ENCODE data around the gene RAB11FIP4. TPM values are rescaled to one million over a fixed set of nuclear protein-coding genes. Genes with fewer than 3 reads are reported as not detected.

The RAB11FIP4 gene
- total and polyA plus RNA-seq, 2 of the 13 experiments (the other 11 are each of a cell fraction or from before 2014, with no cell fraction given): 28.0 to 89.3 TPM

DNA sequence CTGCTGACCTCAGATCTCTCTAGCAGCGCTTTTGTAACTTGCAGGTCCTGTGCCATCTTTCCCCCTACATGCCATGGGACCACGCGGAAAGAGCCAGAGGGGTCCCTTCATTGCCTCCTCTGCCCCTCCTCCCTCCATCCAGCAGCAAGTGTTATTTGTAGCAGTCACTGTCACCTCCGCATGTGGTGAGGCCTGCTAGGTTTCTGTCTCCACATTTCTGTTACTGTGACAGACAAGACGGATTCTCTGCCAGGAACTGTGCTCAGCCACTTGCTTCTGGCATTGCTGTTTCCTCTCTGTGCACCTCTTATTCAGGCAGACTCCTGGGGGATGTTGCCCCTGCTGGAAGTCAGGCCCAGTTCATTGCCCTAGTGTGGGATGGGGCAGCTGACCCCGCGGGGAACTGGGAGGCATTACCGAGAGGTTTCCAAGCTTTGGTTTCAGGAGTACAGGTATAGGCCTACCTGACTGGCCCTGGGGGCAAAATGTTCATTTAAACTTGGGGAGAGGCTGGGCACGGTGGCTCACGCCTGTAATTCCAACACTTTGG lies 61.2 kb downstream of the RAB11FIP4 start:
- ChIA-PET POLR2A (interaction anchor here (1.0 kb wide), 1 partner anchor 9 kb away, joined by 3 read pairs; no protein-coding TSS in a partner anchor), CTCF (ENCODE audit: low intra/inter-chr PET ratio, low total read pairs) (no interaction called here)
- no peak for DNase-seq (ENCODE audit: low spot score)
- Histone ChIP-seq H3K4me3 (replicated peaks in 1 of 3; ENCODE audit: insufficient read depth in 1 of 3, low read depth in 2 of 3, low read length in 3 of 3) (no peak overlapping the region), H3K9me3 (ENCODE audit: low read length) (no peaks in the 10 kb centered on the region), H3K27me3 (ENCODE audit: control insufficient read depth in 1 of 2, insufficient read depth in 2 of 2, low read length in 2 of 2) (no peaks in the 10 kb centered on the region), H3K9ac (ENCODE audit: insufficient read depth, low read depth, low read length) (no peak overlapping the region), H3K79me2 (ENCODE audit: insufficient read depth, low read length) (no peaks in the 10 kb centered on the region), H2AFZ (ENCODE audit: low read length) (no peak overlapping the region), H4K20me1 (ENCODE audit: insufficient read depth, low read length) (no peaks in the 10 kb centered on the region), H3K36me3 (replicated peaks in 1 of 2; ENCODE audit: control insufficient read depth in 1 of 2, insufficient read depth in 2 of 2, low read length in 2 of 2) (no peaks in the 10 kb centered on the region), H3K4me2 (ENCODE audit: low read depth, low read length) (peak overlapping the region; percentile 31; the same call in 1 of the 2 replicates), H3K27ac (ENCODE audit: extremely low read length, insufficient read depth, low read length) (no peak overlapping the region), H3K4me1 (ENCODE audit: insufficient read depth, low read length) (peaks cover 44% of the 10 kb centered on the region)
- intact Hi-C loops (cut with micrococcal nuclease; ENCODE audit: unreplicated experiment): no loop called here
- in situ Hi-C loops (cut with HindIII; ENCODE audit: extremely low pct_ligation_motif_present, low pct_unique_long_range_greater_than_20kb): no loop called here
- TF ChIP-seq ASH2L (IDR thresholded peaks at IDR 0.05; ENCODE audit: insufficient read length, low read depth, low read length) (no peak), CCDC6 (CRISPR knock-in tag; IDR thresholded peaks at IDR 0.05) (no peak), POGZ (CRISPR knock-in tag; IDR thresholded peaks at IDR 0.05) (no peak), MTA1 (CRISPR knock-in tag; IDR thresholded peaks at IDR 0.05; ENCODE audit: borderline replicate concordance) (no peak), TAF15 (IDR thresholded peaks at IDR 0.05; ENCODE audit: low read depth, low read length, poor library complexity, severe bottlenecking) (no peak), TEAD2 (CRISPR knock-in tag; IDR thresholded peaks at IDR 0.05) (no peak), CENPT (CRISPR knock-in tag; IDR thresholded peaks at IDR 0.05; ENCODE audit: low read depth) (no peak), ZNF788 (CRISPR knock-in tag; IDR thresholded peaks at IDR 0.05; ENCODE audit: borderline replicate concordance) (no peak), POLR2A (IDR thresholded peaks at IDR 0.05; ENCODE audit: insufficient read depth in 1 of 2, low read depth in 2 of 2, low read length in 2 of 2) (no peak), POLR2AphosphoS2 (IDR thresholded peaks at IDR 0.05; ENCODE audit: low read depth, low read length) (no peak), SMARCE1 (IDR thresholded peaks at IDR 0.05; ENCODE audit: borderline replicate concordance) (no peak), SETDB1 (CRISPR knock-in tag; IDR thresholded peaks at IDR 0.05; ENCODE audit: borderline replicate concordance) (no peak)
- TF ChIP-seq, protein P1, sequence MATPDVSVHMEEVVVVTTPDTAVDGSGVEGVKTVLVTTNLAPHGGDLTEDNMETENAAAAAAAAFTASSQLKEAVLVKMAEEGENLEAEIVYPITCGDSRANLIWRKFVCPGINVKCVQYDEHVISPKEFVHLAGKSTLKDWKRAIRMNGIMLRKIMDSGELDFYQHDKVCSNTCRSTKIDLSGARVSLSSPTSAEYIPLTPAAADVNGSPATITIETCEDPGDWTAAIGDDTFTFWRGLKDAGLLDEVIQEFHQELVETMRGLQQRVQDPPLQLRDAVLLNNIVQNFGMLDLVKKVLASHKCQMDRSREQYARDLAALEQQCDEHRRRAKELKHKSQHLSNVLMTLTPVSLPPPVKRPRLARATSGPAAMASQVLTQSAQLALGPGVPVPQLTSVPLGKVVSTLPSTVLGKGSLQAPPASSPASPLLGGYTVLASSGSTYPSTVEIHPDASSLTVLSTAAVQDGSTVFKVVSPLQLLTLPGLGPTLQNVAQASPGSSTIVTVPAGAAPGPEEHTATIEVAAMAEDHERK (CRISPR knock-in tag; IDR thresholded peaks at IDR 0.05; ENCODE audit: low read depth): no peak
- TF ChIP-seq, protein P2, sequence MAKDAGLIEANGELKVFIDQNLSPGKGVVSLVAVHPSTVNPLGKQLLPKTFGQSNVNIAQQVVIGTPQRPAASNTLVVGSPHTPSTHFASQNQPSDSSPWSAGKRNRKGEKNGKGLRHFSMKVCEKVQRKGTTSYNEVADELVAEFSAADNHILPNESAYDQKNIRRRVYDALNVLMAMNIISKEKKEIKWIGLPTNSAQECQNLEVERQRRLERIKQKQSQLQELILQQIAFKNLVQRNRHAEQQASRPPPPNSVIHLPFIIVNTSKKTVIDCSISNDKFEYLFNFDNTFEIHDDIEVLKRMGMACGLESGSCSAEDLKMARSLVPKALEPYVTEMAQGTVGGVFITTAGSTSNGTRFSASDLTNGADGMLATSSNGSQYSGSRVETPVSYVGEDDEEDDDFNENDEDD (CRISPR knock-in tag; IDR thresholded peaks at IDR 0.05; ENCODE audit: borderline replicate concordance): no peak
- TF ChIP-seq, protein P3, sequence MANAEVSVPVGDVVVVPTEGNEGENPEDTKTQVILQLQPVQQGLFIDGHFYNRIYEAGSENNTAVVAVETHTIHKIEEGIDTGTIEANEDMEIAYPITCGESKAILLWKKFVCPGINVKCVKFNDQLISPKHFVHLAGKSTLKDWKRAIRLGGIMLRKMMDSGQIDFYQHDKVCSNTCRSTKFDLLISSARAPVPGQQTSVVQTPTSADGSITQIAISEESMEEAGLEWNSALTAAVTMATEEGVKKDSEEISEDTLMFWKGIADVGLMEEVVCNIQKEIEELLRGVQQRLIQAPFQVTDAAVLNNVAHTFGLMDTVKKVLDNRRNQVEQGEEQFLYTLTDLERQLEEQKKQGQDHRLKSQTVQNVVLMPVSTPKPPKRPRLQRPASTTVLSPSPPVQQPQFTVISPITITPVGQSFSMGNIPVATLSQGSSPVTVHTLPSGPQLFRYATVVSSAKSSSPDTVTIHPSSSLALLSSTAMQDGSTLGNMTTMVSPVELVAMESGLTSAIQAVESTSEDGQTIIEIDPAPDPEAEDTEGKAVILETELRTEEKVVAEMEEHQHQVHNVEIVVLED (CRISPR knock-in tag; IDR thresholded peaks at IDR 0.05; ENCODE audit: borderline replicate concordance): no peak
- TF ChIP-seq, protein P4, sequence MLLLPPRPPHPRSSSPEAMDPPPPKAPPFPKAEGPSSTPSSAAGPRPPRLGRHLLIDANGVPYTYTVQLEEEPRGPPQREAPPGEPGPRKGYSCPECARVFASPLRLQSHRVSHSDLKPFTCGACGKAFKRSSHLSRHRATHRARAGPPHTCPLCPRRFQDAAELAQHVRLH (CRISPR knock-in tag; IDR thresholded peaks at IDR 0.05; ENCODE audit: borderline replicate concordance, low read depth): no peak
- WGBS (ENCODE audit: low lambda C conversion rate): 68% methylated on average over 7 of the region's 10 CpGs
- no TSS peak for BruUV-seq (replicated peaks)
- no peak for FAIRE-seq
- ATAC-seq: peak; percentile 22; the same call in 1 of the 3 replicates

Measured in HepG2 (cell line).